ENCODE measurements around the gene RAPGEF2.
"Not testable (repeated sequence)": the region's sequence is repeated elsewhere in the genome, so short reads cannot be mapped to it uniquely, and the experiment has no call there.

Gene RAPGEF2

DNA sequence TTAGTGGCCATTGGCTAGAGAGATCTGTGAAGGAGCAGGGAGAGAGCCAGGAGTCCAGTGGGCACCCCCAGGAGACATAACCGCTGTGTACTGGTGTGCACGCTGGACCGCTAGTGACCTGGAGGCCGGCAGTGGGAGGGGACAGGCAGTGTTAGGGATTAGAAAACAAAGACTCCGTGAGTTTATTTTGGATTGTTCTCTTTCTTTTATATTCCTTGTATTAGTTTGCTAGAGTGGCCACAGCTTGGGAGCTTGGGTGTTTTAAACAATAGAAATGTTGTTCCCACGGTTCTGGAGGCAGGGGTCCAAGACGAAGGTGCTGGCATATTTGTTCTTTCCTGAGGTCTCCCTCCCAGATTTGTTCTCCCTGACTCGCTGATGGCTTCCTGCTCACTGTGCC is 266.4 kb downstream of the RAPGEF2 start:
- no peak for DNase-seq (ENCODE audit: low spot score)

- DNase-seq (ENCODE audit: low spot score), result no peak
Observed at GRCh38 chr4:159370286-159370685, 267.4 kb downstream of the RAPGEF2 start.

- no peak for DNase-seq (ENCODE audit: low spot score)
Observed at GRCh38 chr4:159374749-159375530, 272.1 kb downstream of the RAPGEF2 start.

DNA sequence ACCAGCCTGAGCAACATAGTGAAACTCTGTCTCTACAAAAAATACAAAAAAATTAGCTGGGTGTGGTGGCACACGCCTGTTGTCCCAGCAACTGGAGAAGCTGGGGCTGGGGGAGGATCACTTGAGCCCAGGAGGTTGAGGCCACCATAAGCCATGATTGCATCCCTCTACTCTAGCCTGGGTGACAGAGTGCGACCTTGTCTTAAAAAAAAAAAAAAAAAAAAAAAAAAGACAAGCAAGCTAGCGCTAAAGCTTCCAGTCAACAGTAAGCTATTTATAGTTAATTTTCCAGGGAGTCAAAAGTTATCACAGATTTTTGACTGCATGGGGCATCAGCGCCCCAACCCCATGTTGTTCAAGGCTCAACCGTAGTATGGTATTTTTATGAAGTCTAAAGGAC is 273.4 kb downstream of the RAPGEF2 start:
- DNase-seq (ENCODE audit: low spot score), result no peak

DNA sequence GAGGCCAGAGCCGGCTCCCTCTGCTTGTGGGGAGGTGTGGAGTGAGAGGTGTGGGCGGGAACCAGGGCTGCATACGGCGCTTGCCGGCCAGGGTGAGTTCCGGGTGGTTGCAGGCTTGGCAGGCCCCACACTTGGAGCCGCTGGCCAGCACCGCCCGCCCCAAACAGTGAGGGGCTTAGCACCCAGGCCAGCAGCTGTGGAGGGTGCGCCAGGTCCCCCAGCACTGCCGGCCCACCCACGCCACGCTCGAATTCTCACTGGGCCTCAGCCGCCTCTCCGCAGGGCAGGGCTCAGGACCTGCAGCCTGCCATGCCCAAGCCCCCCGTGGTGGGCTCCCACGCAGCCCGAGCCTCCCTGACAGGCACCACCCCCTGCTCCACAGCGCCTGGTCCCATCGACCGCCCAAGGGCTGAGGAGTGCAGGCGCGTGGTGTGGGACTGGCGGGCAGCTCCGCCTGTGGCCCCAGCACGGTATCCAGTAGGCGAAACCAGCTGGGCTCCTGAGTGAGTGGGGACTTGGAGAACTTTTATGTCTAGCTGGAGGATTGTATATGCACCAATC is 275.3 kb downstream of the RAPGEF2 start:
- DNase-seq (ENCODE audit: low spot score), result no peak

DNA sequence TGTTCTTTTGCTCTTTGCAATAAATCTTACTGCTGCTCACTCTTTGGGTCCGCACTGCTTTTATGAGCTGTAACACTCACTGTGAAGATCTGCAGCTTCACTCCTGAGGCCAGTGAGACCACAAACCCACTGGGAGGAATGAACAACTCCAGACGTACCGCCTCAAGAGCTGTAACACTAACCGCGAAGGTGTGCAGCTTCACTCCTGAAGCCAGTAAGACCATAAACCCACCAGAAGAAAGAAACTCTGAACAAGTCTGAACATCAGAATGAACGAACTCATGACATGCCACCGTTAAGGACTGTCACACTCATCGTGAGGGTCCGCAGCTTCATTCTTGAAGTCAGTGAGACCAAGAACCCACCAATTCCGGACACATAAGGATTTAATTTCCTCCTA is 276.2 kb downstream of the RAPGEF2 start:
- DNase-seq (ENCODE audit: low spot score), result not testable (repeated sequence)

- DNase-seq (ENCODE audit: low spot score), result no peak
Observed at GRCh38 chr4:159379836-159380235, 277.0 kb downstream of the RAPGEF2 start.

GRCh38 chr4:159382856-159383561 is 280.1 kb downstream of the RAPGEF2 start:
- DNase-seq (ENCODE audit: low spot score), result no peak

DNA sequence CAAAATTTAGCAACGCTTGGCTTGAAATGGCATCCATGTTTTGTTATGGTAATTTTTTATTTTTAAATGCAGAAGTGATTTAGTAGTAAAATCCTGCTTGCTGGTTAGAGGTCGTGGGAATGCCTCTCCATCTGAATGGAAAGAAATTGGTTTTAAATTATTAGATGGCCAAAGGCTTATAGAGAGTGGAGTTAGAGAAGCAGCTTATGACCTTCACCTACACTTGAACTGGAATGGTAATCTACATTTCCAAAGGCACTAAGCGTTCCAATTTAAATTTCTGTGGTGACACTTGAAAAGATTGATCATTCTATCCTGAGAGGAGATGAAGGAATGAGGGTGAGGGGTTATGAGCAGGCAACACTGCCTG is 280.7 kb downstream of the RAPGEF2 start:
- DNase-seq (ENCODE audit: low spot score), result no peak

DNA sequence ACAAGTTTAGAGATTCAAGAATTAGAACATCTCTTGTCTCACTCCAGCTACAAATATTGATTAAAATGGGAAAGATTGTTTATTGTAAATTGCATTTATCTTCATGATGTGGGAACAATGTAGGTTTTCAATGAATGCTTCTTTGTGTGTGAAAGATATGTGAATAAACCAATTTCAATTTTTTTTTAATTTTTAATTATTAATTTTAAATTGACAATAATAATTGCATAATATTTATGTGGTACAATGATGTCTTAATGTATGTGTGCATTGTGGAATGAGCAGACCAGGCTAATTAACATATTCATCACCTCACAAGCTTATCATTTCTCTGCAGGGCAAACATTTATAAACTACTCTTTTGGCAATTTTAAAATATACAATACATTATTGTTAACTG is 281.1 kb downstream of the RAPGEF2 start:
- DNase-seq (ENCODE audit: low spot score), result no peak

DNA sequence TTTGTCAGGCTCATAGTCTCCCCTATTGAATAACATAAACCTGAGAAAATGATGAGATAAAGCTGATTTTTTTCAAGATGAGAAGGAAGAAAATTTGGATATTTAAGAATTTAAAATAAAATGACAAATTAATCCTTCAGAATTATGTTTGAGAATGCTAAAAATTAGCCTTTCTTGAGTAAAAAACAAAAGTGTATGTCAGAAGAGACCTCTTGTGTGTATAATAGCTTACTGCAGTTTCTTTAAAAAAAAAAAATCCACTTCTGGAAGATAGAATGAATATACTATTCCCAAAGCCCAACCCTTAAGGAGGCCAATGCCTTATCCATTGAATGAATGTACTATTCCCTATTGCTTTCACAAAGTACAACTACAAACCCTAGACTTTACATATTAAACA is 281.8 kb downstream of the RAPGEF2 start:
- DNase-seq (ENCODE audit: low spot score), result no peak

GRCh38 chr4:159386620-159387019 is 283.7 kb downstream of the RAPGEF2 start:
- no peak for DNase-seq (ENCODE audit: low spot score)

DNA sequence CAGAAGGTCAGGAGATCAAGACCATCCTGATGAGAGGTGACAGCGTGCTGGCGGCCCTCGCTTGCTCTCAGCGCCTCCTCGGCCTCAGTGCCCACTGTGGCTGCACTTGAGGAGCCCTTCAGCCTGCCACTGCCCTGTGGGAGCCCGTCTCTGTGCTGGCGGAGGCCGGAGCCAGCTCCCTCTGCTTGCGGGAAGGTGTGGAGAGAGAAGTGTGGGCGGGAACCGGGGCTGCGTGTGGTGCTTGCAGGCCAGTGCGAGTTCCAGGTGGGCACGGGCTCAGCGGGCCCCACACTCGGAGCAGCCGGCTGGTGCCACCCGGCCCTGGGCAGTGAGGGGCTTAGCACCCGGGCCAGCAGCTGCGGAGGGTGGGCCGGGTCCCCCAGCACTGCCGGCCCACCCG is 286.9 kb downstream of the RAPGEF2 start:
- no peak for DNase-seq (ENCODE audit: low spot score)

- DNase-seq (ENCODE audit: low spot score), result no peak
Observed at GRCh38 chr4:159390648-159391047, 287.8 kb downstream of the RAPGEF2 start.

GRCh38 chr4:159395693-159396092 is 292.8 kb downstream of the RAPGEF2 start:
- DNase-seq (ENCODE audit: low spot score), result no peak

DNA sequence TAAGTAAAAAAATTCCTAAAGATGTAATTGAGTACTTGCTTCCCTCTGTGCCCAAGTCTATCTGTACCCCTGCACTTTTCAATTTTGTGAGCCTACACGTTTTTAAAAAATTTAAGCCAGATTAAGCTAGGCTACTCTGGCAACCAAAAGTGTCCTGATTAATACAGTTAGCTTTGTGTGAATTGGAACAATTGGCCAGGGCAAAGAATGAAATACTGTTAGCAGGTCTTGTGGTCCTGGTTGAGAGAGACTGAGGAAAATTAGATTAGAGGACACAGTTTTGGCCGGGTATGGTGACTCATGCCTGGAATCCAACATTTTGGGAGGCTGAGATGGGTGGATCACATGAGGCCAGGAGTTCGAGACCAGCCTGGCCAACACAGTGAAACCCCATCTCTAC is 293.3 kb downstream of the RAPGEF2 start:
- no peak for DNase-seq (ENCODE audit: low spot score)

DNA sequence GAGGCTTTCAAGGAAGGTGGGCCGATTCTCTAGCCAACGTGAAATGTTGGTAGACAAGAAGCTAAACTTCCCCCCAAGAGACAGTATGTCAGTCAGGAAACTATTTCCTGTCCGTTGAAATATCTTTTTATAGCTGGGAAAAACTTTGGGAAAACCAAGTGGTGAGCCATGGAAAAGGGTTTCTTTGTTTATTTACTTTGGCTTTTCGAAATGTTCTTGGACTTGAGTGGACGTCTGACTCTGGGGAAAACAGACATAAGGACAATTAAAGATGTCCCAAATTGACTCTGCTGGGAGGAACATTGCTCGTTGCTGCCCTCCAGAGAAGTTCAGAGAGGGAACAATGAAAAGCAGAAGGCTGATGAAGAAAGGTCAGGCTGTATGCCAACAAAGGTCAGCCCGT is 295.4 kb downstream of the RAPGEF2 start:
- no peak for DNase-seq (ENCODE audit: low spot score)

DNA sequence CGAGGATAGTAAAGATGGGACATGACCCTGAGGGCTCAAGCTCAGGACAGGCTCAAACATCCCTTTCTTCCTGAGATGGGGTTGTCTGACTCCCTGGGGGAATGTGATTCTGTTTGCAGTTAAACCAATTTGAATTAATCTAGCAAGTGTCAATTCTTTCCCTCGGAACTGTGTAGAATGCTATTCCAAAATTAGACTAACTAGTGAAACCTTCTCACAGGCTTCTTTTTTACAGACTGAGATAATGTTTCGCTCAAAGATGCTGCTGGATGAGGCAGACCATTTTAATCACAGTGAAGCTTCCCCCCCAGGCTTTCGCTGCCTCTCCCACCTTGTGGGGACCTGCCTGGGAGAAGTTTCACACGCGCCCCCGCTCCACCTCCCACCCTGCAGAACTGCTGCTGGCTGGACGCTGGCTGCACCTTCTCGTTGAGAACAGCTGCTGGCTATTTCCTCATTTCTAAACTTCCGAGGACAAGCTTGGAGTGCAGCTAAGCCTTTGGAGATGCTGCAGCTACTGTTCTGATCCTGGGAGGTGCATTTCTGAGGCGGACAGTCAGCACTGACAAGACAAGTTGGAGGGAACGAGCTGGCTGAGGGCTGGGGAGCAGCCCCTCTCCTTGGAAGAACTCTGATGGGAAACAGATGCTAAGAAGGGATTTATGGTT is 297.8 kb downstream of the RAPGEF2 start:
- no peak for DNase-seq (ENCODE audit: low spot score)

- DNase-seq (ENCODE audit: low spot score), result no peak
Observed at GRCh38 chr4:159401226-159401712, 298.4 kb downstream of the RAPGEF2 start.

DNA sequence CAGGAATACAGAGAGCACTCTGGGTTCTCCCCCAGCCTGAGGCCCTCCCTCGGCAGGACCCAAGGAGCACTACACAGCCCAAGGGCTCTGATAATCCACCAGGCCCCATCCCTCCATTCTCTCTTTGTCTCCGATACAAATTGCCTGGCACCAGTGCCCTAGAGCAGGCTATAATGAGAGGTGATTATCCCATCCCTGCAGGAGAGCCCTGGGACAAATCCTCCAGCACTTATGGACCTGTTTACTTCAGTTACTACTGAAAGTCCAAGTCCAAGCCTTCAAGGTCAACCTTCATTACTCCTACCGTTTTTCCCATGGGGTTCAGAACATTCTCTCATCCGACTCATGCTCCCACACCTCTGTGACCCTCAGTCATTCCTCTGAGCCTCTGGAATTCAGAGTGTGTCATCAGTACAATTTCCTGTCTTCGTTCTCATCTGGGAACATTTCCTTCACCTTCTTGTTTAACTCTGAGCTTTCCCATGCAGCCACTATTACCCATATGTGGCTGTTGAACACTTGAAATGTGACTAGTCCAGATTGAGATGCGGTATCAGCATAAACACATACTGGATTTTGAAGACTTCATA is 299.0 kb downstream of the RAPGEF2 start:
- no peak for DNase-seq (ENCODE audit: low spot score)

All from Ammon's horn (tissue), 1 donor.